ENCODE results near the gene SEMA5A. TPM values are rescaled to one million over a fixed set of nuclear protein-coding genes. Genes with fewer than 3 reads are reported as not detected.

SEMA5A gene
- total and polyA plus RNA-seq, 2 of the 8 experiments (the other 6 are each of a cell fraction or from before 2014, with no cell fraction given): 5.3 to 8.9 TPM

DNA sequence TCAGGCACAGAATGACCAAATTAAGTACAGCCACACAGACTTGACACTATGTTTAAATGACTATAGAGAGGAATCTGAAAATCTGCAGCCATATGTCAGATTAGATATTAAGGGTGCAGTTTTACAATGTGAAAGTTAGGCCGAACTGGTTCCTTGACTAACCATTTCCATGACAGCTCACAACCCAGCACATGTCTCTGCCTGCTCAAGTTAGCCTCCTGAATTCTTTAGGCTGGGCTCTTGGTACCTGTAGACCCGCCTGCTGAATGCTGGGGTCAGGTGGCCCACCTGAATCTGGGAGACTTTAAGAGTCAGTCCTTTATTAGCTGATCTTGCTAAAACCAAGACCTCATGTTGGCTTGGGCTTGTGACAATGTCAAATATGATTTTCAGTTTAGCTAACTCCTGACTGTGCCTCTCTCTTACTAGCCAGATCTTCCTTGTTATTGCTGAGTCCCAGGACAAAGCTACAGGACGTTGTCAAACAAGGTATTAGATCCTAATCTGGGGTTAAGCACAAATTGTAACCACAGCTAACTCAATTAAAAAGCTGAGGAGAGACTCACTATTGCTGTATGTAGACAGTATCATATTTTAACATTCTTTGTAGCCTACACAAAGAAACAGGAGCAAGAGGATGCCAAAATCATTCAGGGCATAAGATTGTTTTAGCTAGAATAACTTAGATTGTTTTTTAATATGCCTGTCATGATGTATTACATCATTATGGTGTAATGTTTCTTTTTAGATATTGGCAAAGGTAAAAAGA is 490.9 kb downstream of the SEMA5A start (continued):
- TF ChIP-seq NANOG (IDR thresholded peaks at IDR 0.05; ENCODE audit: insufficient read depth, low read depth, low read length, poor library complexity, severe bottlenecking) (no peak), TEAD4 (IDR thresholded peaks at IDR 0.05; ENCODE audit: low read depth, low read length) (no peak), CBX8 (IDR thresholded peaks at IDR 0.05; ENCODE audit: borderline replicate concordance, low read depth, low read length) (no peak)

All from H1 (cell line).